ENCODE data around the gene PACS2. TPM values are rescaled to one million over a fixed set of nuclear protein-coding genes. Genes with fewer than 3 reads are reported as not detected.
"Not testable (repeated sequence)": the region's sequence is repeated elsewhere in the genome, so short reads cannot be mapped to it uniquely, and the experiment has no call there.

Gene PACS2
- total and polyA plus RNA-seq, 4 donors, result 5.1 to 21.9 (median 9.8) TPM

DNA sequence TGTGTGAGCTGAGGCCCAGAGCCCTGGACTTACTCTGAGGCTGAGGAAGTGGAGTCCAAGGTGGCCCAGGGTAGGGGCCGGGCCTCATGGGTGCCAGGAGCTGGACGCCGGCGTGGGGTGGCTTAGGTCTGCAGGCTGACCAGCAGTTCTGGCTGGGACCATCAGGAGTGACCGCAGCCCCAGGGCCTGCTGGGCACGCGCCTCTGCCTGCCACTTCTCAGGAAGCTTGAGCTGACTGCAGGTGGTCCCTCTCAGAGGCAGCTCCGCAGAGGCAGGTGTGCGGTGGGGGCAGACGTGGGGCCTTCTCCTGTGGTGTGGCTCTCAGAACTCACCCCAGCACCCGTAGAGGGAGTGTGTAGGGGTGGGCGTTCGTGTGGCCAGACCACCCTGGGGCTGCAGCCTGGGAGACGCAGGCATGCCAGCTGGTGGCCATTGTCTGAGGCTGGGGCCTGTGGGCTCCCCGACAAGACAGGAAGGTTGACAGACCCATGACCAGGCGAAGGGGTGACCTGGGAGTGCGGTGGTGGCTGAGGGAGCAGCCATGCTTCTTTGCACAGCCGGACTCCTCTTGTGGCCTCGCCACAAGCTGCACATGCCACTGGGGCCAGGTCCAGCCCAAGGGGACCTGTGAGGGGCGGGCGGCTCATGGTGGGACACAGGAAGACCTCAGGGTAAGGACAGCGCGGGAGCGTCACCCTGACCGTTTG, 43.7 kb downstream of the PACS2 start:
- no peaks in the 10 kb centered on the region for H3K27me3 ChIP-seq (ENCODE audit: control insufficient read depth in 4 of 4, insufficient read depth in 4 of 4, low read length in 3 of 4)
- no peak overlapping the region for H3K9ac ChIP-seq (ENCODE audit: low read depth in 1 of 2, low read length in 2 of 2)
- no peaks in the 10 kb centered on the region for H3K9me3 ChIP-seq (ENCODE audit: control insufficient read depth in 4 of 4, low read length in 3 of 4)
- 98% methylated on average over 25 of the region's 25 CpGs for WGBS
- H3K4me1 ChIP-seq (ENCODE audit: control insufficient read depth in 4 of 4, insufficient read depth in 4 of 4, low read length in 3 of 4), result no peaks in the 10 kb centered on the region
- H3K27ac ChIP-seq (ENCODE audit: low read depth in 1 of 2, low read length in 2 of 2), result no peak overlapping the region
- no peak for DNase-seq (ENCODE audit: low spot score)
- no peak for TF ChIP-seq FOXA2 (IDR thresholded peaks at IDR 0.05)
- H3K36me3 ChIP-seq (ENCODE audit: control insufficient read depth in 4 of 4, insufficient read depth in 3 of 4, low read depth in 1 of 4, low read length in 3 of 4), result peaks cover 0 to 7% (median 0%) of the 10 kb centered on the region in 4 donors
- H3K4me3 ChIP-seq (ENCODE audit: low read depth in 1 of 3, low read length in 3 of 3), result no peak overlapping the region

DNA sequence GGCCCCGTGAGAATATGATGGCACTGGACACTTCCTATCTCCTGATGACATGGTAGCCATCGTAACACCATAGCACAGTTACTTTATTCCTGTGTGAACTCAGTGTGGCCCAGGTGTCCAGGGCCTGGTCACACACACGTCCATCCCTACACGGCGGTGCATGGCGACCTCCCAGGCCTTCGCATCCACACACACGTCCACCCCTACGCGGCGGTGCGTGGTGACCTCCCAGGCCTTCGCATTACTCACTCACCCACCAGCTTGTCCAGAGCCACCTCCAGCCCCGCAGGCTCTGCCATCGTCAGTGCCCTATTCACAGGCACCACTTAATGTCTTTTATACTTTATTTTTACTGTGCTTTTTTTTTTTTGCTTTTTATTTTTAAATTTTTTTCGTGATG, 44.4 kb downstream of the PACS2 start:
- DNase-seq (ENCODE audit: low spot score), result no peak
- H3K36me3 ChIP-seq (ENCODE audit: control insufficient read depth in 4 of 4, insufficient read depth in 3 of 4, low read depth in 1 of 4, low read length in 3 of 4), result peaks cover 0 to 7% (median 0%) of the 10 kb centered on the region in 4 donors
- H3K27me3 ChIP-seq (ENCODE audit: control insufficient read depth in 4 of 4, insufficient read depth in 4 of 4, low read length in 3 of 4), result no peaks in the 10 kb centered on the region
- no peak overlapping the region for H3K4me3 ChIP-seq (ENCODE audit: low read depth in 1 of 3, low read length in 3 of 3)
- 96% methylated on average over 16 of the region's 16 CpGs for WGBS
- no peak overlapping the region for H3K9ac ChIP-seq (ENCODE audit: low read depth in 1 of 2, low read length in 2 of 2)
- H3K27ac ChIP-seq (ENCODE audit: low read depth in 1 of 2, low read length in 2 of 2), result no peak overlapping the region
- no peaks in the 10 kb centered on the region for H3K9me3 ChIP-seq (ENCODE audit: control insufficient read depth in 4 of 4, low read length in 3 of 4)
- TF ChIP-seq, protein P1, sequence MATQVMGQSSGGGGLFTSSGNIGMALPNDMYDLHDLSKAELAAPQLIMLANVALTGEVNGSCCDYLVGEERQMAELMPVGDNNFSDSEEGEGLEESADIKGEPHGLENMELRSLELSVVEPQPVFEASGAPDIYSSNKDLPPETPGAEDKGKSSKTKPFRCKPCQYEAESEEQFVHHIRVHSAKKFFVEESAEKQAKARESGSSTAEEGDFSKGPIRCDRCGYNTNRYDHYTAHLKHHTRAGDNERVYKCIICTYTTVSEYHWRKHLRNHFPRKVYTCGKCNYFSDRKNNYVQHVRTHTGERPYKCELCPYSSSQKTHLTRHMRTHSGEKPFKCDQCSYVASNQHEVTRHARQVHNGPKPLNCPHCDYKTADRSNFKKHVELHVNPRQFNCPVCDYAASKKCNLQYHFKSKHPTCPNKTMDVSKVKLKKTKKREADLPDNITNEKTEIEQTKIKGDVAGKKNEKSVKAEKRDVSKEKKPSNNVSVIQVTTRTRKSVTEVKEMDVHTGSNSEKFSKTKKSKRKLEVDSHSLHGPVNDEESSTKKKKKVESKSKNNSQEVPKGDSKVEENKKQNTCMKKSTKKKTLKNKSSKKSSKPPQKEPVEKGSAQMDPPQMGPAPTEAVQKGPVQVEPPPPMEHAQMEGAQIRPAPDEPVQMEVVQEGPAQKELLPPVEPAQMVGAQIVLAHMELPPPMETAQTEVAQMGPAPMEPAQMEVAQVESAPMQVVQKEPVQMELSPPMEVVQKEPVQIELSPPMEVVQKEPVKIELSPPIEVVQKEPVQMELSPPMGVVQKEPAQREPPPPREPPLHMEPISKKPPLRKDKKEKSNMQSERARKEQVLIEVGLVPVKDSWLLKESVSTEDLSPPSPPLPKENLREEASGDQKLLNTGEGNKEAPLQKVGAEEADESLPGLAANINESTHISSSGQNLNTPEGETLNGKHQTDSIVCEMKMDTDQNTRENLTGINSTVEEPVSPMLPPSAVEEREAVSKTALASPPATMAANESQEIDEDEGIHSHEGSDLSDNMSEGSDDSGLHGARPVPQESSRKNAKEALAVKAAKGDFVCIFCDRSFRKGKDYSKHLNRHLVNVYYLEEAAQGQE (IDR thresholded peaks at IDR 0.05), result no peak
- TF ChIP-seq, protein P2, sequence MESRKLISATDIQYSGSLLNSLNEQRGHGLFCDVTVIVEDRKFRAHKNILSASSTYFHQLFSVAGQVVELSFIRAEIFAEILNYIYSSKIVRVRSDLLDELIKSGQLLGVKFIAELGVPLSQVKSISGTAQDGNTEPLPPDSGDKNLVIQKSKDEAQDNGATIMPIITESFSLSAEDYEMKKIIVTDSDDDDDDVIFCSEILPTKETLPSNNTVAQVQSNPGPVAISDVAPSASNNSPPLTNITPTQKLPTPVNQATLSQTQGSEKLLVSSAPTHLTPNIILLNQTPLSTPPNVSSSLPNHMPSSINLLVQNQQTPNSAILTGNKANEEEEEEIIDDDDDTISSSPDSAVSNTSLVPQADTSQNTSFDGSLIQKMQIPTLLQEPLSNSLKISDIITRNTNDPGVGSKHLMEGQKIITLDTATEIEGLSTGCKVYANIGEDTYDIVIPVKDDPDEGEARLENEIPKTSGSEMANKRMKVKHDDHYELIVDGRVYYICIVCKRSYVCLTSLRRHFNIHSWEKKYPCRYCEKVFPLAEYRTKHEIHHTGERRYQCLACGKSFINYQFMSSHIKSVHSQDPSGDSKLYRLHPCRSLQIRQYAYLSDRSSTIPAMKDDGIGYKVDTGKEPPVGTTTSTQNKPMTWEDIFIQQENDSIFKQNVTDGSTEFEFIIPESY (IDR thresholded peaks at IDR 0.05), result no peak
- TF ChIP-seq SP1 (IDR thresholded peaks at IDR 0.05), result no peak
- TF ChIP-seq, protein P3, sequence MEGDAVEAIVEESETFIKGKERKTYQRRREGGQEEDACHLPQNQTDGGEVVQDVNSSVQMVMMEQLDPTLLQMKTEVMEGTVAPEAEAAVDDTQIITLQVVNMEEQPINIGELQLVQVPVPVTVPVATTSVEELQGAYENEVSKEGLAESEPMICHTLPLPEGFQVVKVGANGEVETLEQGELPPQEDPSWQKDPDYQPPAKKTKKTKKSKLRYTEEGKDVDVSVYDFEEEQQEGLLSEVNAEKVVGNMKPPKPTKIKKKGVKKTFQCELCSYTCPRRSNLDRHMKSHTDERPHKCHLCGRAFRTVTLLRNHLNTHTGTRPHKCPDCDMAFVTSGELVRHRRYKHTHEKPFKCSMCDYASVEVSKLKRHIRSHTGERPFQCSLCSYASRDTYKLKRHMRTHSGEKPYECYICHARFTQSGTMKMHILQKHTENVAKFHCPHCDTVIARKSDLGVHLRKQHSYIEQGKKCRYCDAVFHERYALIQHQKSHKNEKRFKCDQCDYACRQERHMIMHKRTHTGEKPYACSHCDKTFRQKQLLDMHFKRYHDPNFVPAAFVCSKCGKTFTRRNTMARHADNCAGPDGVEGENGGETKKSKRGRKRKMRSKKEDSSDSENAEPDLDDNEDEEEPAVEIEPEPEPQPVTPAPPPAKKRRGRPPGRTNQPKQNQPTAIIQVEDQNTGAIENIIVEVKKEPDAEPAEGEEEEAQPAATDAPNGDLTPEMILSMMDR (IDR thresholded peaks at IDR 0.05; ENCODE audit: low read depth, low read length, missing input control), result no peak
- no peak for TF ChIP-seq RAD21 (IDR thresholded peaks at IDR 0.05)
- TF ChIP-seq, protein P4, sequence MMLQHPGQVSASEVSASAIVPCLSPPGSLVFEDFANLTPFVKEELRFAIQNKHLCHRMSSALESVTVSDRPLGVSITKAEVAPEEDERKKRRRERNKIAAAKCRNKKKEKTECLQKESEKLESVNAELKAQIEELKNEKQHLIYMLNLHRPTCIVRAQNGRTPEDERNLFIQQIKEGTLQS (IDR thresholded peaks at IDR 0.05), result no peak
- TF ChIP-seq HNF4A (conservative IDR thresholded peaks at IDR 0.05), result no peak
- no peak for TF ChIP-seq HNF4G (IDR thresholded peaks at IDR 0.05)
- no peak for TF ChIP-seq TAF1 (conservative IDR thresholded peaks at IDR 0.05)
- no peak for TF ChIP-seq FOXA2 (IDR thresholded peaks at IDR 0.05)
- TF ChIP-seq JUND (IDR thresholded peaks at IDR 0.05), result no peak
- TF ChIP-seq EGR1 (IDR thresholded peaks at IDR 0.05; ENCODE audit: low read depth in 2 of 2), result no peak
- no peaks in the 10 kb centered on the region for H3K4me1 ChIP-seq (ENCODE audit: control insufficient read depth in 4 of 4, insufficient read depth in 4 of 4, low read length in 3 of 4)

DNA sequence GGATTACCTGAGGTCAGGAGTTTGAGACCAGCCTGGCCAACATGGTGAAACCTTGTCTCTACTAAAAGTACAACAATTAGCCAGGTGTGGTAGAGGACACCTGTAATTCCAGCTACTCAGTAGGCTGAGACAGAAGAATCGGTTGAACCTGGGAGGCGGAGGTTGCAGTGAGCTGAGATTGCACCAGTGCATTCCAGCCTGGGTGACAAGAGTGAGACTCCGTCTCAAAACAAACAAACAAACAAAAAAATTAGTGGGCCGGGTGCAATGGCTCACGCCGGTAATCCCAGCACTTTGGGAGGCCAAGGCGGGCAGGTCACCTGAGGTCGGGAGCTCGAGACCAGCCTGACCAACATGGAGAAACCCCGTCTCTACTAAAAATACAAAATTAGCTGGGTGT, 46.9 kb downstream of the PACS2 start:
- H3K4me1 ChIP-seq (ENCODE audit: control insufficient read depth in 4 of 4, insufficient read depth in 4 of 4, low read length in 3 of 4); H3K9ac ChIP-seq (ENCODE audit: low read depth in 1 of 2, low read length in 2 of 2); H3K36me3 ChIP-seq (ENCODE audit: control insufficient read depth in 4 of 4, insufficient read depth in 3 of 4, low read depth in 1 of 4, low read length in 3 of 4); DNase-seq (ENCODE audit: low spot score); H3K27me3 ChIP-seq (ENCODE audit: control insufficient read depth in 4 of 4, insufficient read depth in 4 of 4, low read length in 3 of 4); H3K27ac ChIP-seq (ENCODE audit: low read depth in 1 of 2, low read length in 2 of 2); H3K9me3 ChIP-seq (ENCODE audit: control insufficient read depth in 4 of 4, low read length in 3 of 4); H3K4me3 ChIP-seq (ENCODE audit: low read depth in 1 of 3, low read length in 3 of 3): not testable (repeated sequence)
- 98% methylated on average over 10 of the region's 10 CpGs for WGBS
